Endothelial cell of umbilical vein (primary cell): ENCODE measurements around the gene CSF3. TPM values are rescaled to one million over a fixed set of nuclear protein-coding genes. Genes with fewer than 3 reads are reported as not detected.

Source experiments
- BruUV-seq: library from RNA; stranded (reverse); fragments of 400-500 nt; replicated peaks from 2 replicates; lab custom pipeline; 2021; lab: Mats Ljungman, UMichigan
- CTCF ChIA-PET: fragments of 300-600, 350-600 bp; sonication (Branson Sonifier 250); formaldehyde crosslinking; loops from one replicate; lab custom pipeline; 2021; ENCODE audit warnings: antibody characterized with exemption, inconsistent platforms; lab: Charles Lee
- POLR2A ChIA-PET: fragments of 300-600, 350-600 bp; sonication (Branson Sonifier 250); formaldehyde crosslinking; loops from one replicate; lab custom pipeline; 2021; ENCODE audit warnings: antibody characterized with exemption, inconsistent platforms; lab: Charles Lee
- DNase-seq: peaks from one replicate; pipeline ENCODE4 v3.0.0-alpha.2; 2011; ENCODE audit warnings: low read depth, low spot score
- FAIRE-seq: peaks from 2 replicates; lab custom pipeline; 2011; peaks lifted over from hg19 to GRCh38; lab: Jason Lieb, UNC
- H2AFZ ChIP-seq: 2 replicates; pipeline ENCODE4 v1.6.0; 2012; ENCODE audit warnings: low read depth, low read length, control low read depth, inconsistent platforms
- H3K27ac ChIP-seq: 2 replicates; pipeline ENCODE4 v1.5.1; 2011; ENCODE audit warnings: low read depth, mild to moderate bottlenecking, control low read depth, low read length, moderate library complexity; ENCODE audit not compliant: insufficient read depth
- H3K27me3 ChIP-seq, 2 experiments: 2 replicates each; pipeline versions ENCODE4 v1.6.0 to v1.6.1; 2011; ENCODE audit warnings: low read length in 2 of 2, mixed read lengths in 1 of 2; ENCODE audit not compliant: control insufficient read depth in 2 of 2, insufficient read depth in 2 of 2
- H3K36me3 ChIP-seq, 2 experiments: 2 replicates in 1 of 2; 3 replicates in 1 of 2; pipeline ENCODE4 v1.5.1; 2011; ENCODE audit warnings: low read length in 2 of 2, mild to moderate bottlenecking in 1 of 2, moderate library complexity in 1 of 2; ENCODE audit not compliant: control insufficient read depth in 2 of 2, insufficient read depth in 2 of 2; ENCODE audit errors: extremely low read depth in 1 of 2
- H3K4me1 ChIP-seq: 3 replicates; pipeline ENCODE4 v1.5.1; 2011; ENCODE audit warnings: mild to moderate bottlenecking, low read length; ENCODE audit not compliant: control insufficient read depth, insufficient read depth; ENCODE audit errors: extremely low read depth
- H3K4me2 ChIP-seq: 2 replicates; pipeline ENCODE4 v1.6.1; 2011; ENCODE audit warnings: low read length, control low read depth, mixed read lengths; ENCODE audit not compliant: insufficient read depth
- H3K4me3 ChIP-seq, 3 experiments: fragments of 200-600 bp in 1 of 3; sonication (generic), shearing (Covaris generic) in 1 of 3; replicated peaks in 1 of 3; 2 replicates each; pipeline ENCODE4 v1.5.1; 2011 to 2016; ENCODE audit warnings: control low read depth in 3 of 3, low read length in 3 of 3, mild to moderate bottlenecking in 2 of 3, inconsistent platforms in 1 of 3, low read depth in 1 of 3, moderate library complexity in 1 of 3; ENCODE audit not compliant: insufficient read depth in 1 of 3
- H3K79me2 ChIP-seq: 2 replicates; pipeline ENCODE4 v1.6.0; 2012; ENCODE audit warnings: low read length, inconsistent platforms; ENCODE audit not compliant: control insufficient read depth, insufficient read depth
- H3K9ac ChIP-seq: replicated peaks from 2 replicates; pipeline ENCODE3; 2011; ENCODE audit warnings: low read length, control low read depth; ENCODE audit not compliant: insufficient read depth; ENCODE audit errors: extremely low read depth
- H3K9me1 ChIP-seq: replicated peaks from 3 replicates; pipeline ENCODE4 v1.6.0; 2011; ENCODE audit warnings: mild to moderate bottlenecking, low read length; ENCODE audit not compliant: control insufficient read depth, insufficient read depth; ENCODE audit errors: extremely low read depth
- H3K9me3 ChIP-seq: replicated peaks from 2 replicates; pipeline ENCODE4 v1.5.1; 2012; ENCODE audit warnings: low read length, inconsistent platforms; ENCODE audit not compliant: control insufficient read depth, insufficient read depth
- H4K20me1 ChIP-seq: replicated peaks from 2 replicates; pipeline ENCODE3; 2011; ENCODE audit warnings: mild to moderate bottlenecking, low read length; ENCODE audit not compliant: control insufficient read depth, insufficient read depth; ENCODE audit errors: extremely low read depth
- CTCF ChIP-seq, 2 donors: IDR thresholded peaks; 1 replicate in 1 of 2; 2 replicates in 1 of 2; pipeline ENCODE4 v1.5.1; 2011; ENCODE audit warnings: low read length in 2 of 2, mild to moderate bottlenecking in 2 of 2, moderate library complexity in 2 of 2, control low read depth in 1 of 2, inconsistent platforms in 1 of 2, low read depth in 1 of 2; ENCODE audit not compliant: insufficient read depth in 1 of 2; ENCODE audit errors: extremely low read depth in 1 of 2
- EZH2 ChIP-seq: IDR thresholded peaks from 2 replicates; pipeline ENCODE4 v1.6.1; 2012; ENCODE audit warnings: borderline replicate concordance, low read depth, mild to moderate bottlenecking, moderate library complexity, low read length, inconsistent platforms; ENCODE audit not compliant: severe bottlenecking
- FOS ChIP-seq: IDR thresholded peaks from 2 replicates; pipeline ENCODE4 v1.6.1; 2011; ENCODE audit warnings: mild to moderate bottlenecking, low read length, moderate library complexity, borderline replicate concordance; ENCODE audit not compliant: insufficient read depth
- GATA2 ChIP-seq: IDR thresholded peaks from 2 replicates; pipeline ENCODE4 v1.7.0; 2011; ENCODE audit warnings: low read depth, mild to moderate bottlenecking, moderate library complexity, mixed read lengths, low read length; ENCODE audit not compliant: insufficient read length, insufficient read depth
- JUN ChIP-seq: IDR thresholded peaks from 2 replicates; pipeline ENCODE4 v1.6.1; 2011; ENCODE audit warnings: borderline replicate concordance, low read depth; ENCODE audit not compliant: insufficient read length, insufficient read depth
- MAX ChIP-seq: IDR thresholded peaks from 2 replicates; pipeline ENCODE4 v1.6.1; 2011; ENCODE audit not compliant: insufficient read depth, insufficient read length
- MYC ChIP-seq: IDR thresholded peaks from one replicate; pipeline ENCODE4 v1.6.1; 2011; ENCODE audit warnings: mild to moderate bottlenecking, low read depth, low read length
- POLR2A ChIP-seq: IDR thresholded peaks from 2 replicates; pipeline ENCODE4 v1.6.1; 2012; ENCODE audit warnings: low read depth, mild to moderate bottlenecking, control low read depth, low read length
- POLR2AphosphoS5 ChIP-seq: IDR thresholded peaks from 2 replicates; pipeline ENCODE4 v1.6.1; 2012; ENCODE audit warnings: low read depth, mild to moderate bottlenecking, control low read depth, low read length, moderate library complexity; ENCODE audit not compliant: insufficient read depth
- dilution Hi-C: fragments of 300-500 bp; cut with MboI; formaldehyde crosslinking; loops from one replicate; pipeline ENCODE4 v1.15.0; 2019; ENCODE audit warnings: low sequenced_read_pairs; ENCODE audit not compliant: extremely low pct_ligation_motif_present
- intact Hi-C: fragments of 100-400 bp; cut with micrococcal nuclease; formaldehyde crosslinking; loops from one replicate; pipeline ENCODE4 v1.10.0; 2022
- polyA plus RNA-seq, 4 experiments: library from polyadenylated mRNA; depleted of rRNA in 3 of 4; stranded (reverse) in 3 of 4; unstranded in 1 of 4; fragments of >200 nt; gene quantifications; 2 replicates each; pipeline versions ENCODE4 v1.2.1 to v1.2.3, GENCODE V29; 2011 to 2012; ENCODE audit warnings: missing spikeins in 1 of 4
- total RNA-seq: library from RNA; stranded (reverse); gene quantifications from 2 replicates; pipeline ENCODE4 v1.2.3, GENCODE V29; 2021

The CSF3 gene
- total and polyA plus RNA-seq, 2 donors (not counting 3 experiments of a cell fraction or from before 2014, with no cell fraction given) = 1.0 to 2.9 TPM

DNA sequence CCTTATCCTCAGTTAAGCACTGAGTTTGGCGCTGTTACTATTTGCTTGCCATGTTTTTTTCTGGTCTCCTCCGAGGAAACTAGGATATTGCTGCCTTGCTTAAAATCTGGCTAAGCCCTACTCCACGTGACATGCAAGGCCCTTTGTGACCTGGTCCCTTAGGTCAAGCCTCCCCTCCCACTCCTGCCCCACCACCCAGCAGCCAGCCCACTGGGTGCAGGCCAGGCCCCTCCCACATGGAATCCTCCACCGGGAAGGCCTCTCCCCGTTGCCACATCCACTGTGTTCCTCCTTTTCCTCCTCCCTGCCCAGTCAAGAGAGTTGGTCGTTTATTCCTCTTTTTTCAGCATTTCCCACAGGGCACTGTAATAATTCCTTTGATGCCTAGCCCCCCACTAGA lies 18.4 kb upstream of the CSF3 start:
- no peak overlapping the region for H3K27ac ChIP-seq
- H3K79me2 ChIP-seq = no peaks in the 10 kb centered on the region
- no peak for TF ChIP-seq EZH2
- no peak for TF ChIP-seq POLR2AphosphoS5
- TF ChIP-seq MYC = no peak
- no peak for TF ChIP-seq CTCF (IDR thresholded peaks at IDR 0.05; ENCODE audit: extremely low read depth in 1 of 2, insufficient read depth in 1 of 2, low read depth in 1 of 2, low read length in 2 of 2)
- no peak for TF ChIP-seq GATA2
- no peak for TF ChIP-seq FOS
- no peak for TF ChIP-seq POLR2A
- TF ChIP-seq JUN = no peak
- no peak for TF ChIP-seq MAX
- H3K27me3 ChIP-seq = no peaks in the 10 kb centered on the region
- DNase-seq = no peak
- H3K4me1 ChIP-seq = no peaks in the 10 kb centered on the region
- dilution Hi-C loops = no loop called here
- no peaks in the 10 kb centered on the region for H4K20me1 ChIP-seq
- no peak overlapping the region for H3K9ac ChIP-seq
- intact Hi-C loops = no loop called here
- no peaks in the 10 kb centered on the region for H3K9me3 ChIP-seq
- H3K4me3 ChIP-seq = no peak overlapping the region
- H3K9me1 ChIP-seq = no peaks in the 10 kb centered on the region
- no TSS peak for BruUV-seq
- no peak overlapping the region for H2AFZ ChIP-seq
- ChIA-PET POLR2A (no interaction called here), CTCF (interaction anchor here (0.6 to 1.1 kb wide), 2 partner anchors 48 to 172 kb away, joined by 3 read pairs; no protein-coding TSS in a partner anchor)
- no peak overlapping the region for H3K4me2 ChIP-seq
- H3K36me3 ChIP-seq = peaks cover 6 to 52% of the 10 kb centered on the region in 2 experiments
- FAIRE-seq = no peak
